ENCODE data around the gene CDK5RAP2.

GRCh38 chr9:120405860-120406259 is 174.1 kb downstream of the CDK5RAP2 start:
- TF ChIP-seq CTCF (optimal IDR thresholded peaks at IDR 0.05 in 1 of 3, IDR thresholded peaks at IDR 0.05 in 1 of 3, conservative IDR thresholded peaks at IDR 0.05 in 1 of 3; ENCODE audit: extremely low read depth in 1 of 3, insufficient read depth in 2 of 3, low read length in 3 of 3) (no peak), EZH2 (IDR thresholded peaks at IDR 0.05; ENCODE audit: low read length) (no peak)
